H9 (cell line): ENCODE measurements around the gene MMD2. TPM values are rescaled to one million over a fixed set of nuclear protein-coding genes. Genes with fewer than 3 reads are reported as not detected.

ENCODE experiments used
- DNase-seq: peaks from one replicate; pipeline ENCODE4 v3.0.0-alpha.2; 2017
- H2AFZ ChIP-seq: one replicate; pipeline ENCODE4 v1.6.1; 2013; ENCODE audit warnings: mild to moderate bottlenecking, low read length, control low read depth, moderate library complexity
- H2AK5ac ChIP-seq: 2 replicates; pipeline ENCODE4 v1.6.1; 2013; ENCODE audit warnings: low read length, control low read depth, mixed read lengths; ENCODE audit not compliant: insufficient read length
- H2BK120ac ChIP-seq: one replicate; pipeline ENCODE4 v1.6.1; 2013; ENCODE audit warnings: low read depth, mild to moderate bottlenecking, low read length, control low read depth, inconsistent platforms; ENCODE audit not compliant: poor library complexity, severe bottlenecking
- H2BK12ac ChIP-seq: 2 replicates; pipeline ENCODE4 v1.6.1; 2013; ENCODE audit warnings: low read length, control low read depth, mixed read lengths, low read depth; ENCODE audit not compliant: insufficient read length
- H2BK15ac ChIP-seq: 2 replicates; pipeline ENCODE4 v1.6.1; 2013; ENCODE audit warnings: low read depth, low read length, control low read depth
- H2BK20ac ChIP-seq: one replicate; pipeline ENCODE4 v1.6.1; 2013; ENCODE audit warnings: low read depth, mild to moderate bottlenecking, low read length, control low read depth, inconsistent platforms; ENCODE audit not compliant: poor library complexity, severe bottlenecking
- H2BK5ac ChIP-seq: 2 replicates; pipeline ENCODE4 v1.6.1; 2013; ENCODE audit warnings: low read length, control low read depth, mixed read lengths; ENCODE audit not compliant: insufficient read length
- H3K14ac ChIP-seq: 2 replicates; pipeline ENCODE4 v1.6.1; 2013; ENCODE audit warnings: low read length, control low read depth; ENCODE audit not compliant: insufficient read depth
- H3K18ac ChIP-seq: 2 replicates; pipeline ENCODE4 v1.6.1; 2013; ENCODE audit warnings: low read depth, mild to moderate bottlenecking, mixed read lengths, low read length, control low read depth; ENCODE audit not compliant: insufficient read length
- H3K23ac ChIP-seq: 2 replicates; pipeline ENCODE4 v1.6.1; 2013; ENCODE audit warnings: low read length, control low read depth, mixed read lengths, low read depth; ENCODE audit not compliant: insufficient read length
- H3K23me2 ChIP-seq: 2 replicates; pipeline ENCODE4 v1.6.1; 2013; ENCODE audit warnings: low read depth, mild to moderate bottlenecking, mixed read lengths, low read length, control low read depth; ENCODE audit not compliant: insufficient read length, poor library complexity, severe bottlenecking
- H3K27ac ChIP-seq: 2 replicates; pipeline ENCODE4 v1.5.1; 2013; ENCODE audit warnings: low read length, control low read depth, mixed read lengths, low read depth; ENCODE audit not compliant: insufficient read length
- H3K27me3 ChIP-seq: 2 replicates; pipeline ENCODE4 v1.6.1; 2013; ENCODE audit warnings: low read length, control low read depth, inconsistent platforms; ENCODE audit not compliant: insufficient read depth
- H3K4ac ChIP-seq: 2 replicates; pipeline ENCODE4 v1.6.1; 2013; ENCODE audit warnings: low read depth, mild to moderate bottlenecking, control low read depth, inconsistent platforms, low read length, moderate library complexity
- H3K4me1 ChIP-seq: 2 replicates; pipeline ENCODE4 v1.6.1; 2013; ENCODE audit warnings: low read length, control low read depth, inconsistent platforms; ENCODE audit not compliant: insufficient read depth
- H3K4me2 ChIP-seq: 2 replicates; pipeline ENCODE4 v1.6.1; 2013; ENCODE audit warnings: low read length, control low read depth, mixed read lengths; ENCODE audit not compliant: insufficient read length, insufficient read depth
- H3K56ac ChIP-seq: 2 replicates; pipeline ENCODE4 v1.6.1; 2013; ENCODE audit warnings: low read depth, mild to moderate bottlenecking, mixed read lengths, low read length, control low read depth; ENCODE audit not compliant: insufficient read length
- H3K79me1 ChIP-seq: 2 replicates; pipeline ENCODE4 v1.6.1; 2013; ENCODE audit warnings: low read depth, mild to moderate bottlenecking, moderate library complexity, low read length, control low read depth, inconsistent platforms; ENCODE audit not compliant: insufficient read depth, poor library complexity, severe bottlenecking
- H3K79me2 ChIP-seq: 2 replicates; pipeline ENCODE4 v1.6.1; 2013; ENCODE audit warnings: low read length, control low read depth, inconsistent platforms; ENCODE audit not compliant: insufficient read depth
- H3K9ac ChIP-seq: 2 replicates; pipeline ENCODE4 v1.6.1; 2013; ENCODE audit warnings: low read length, control low read depth, mixed read lengths; ENCODE audit not compliant: insufficient read length; ENCODE audit errors: extremely low read depth
- H3K9me3 ChIP-seq: one replicate; pipeline ENCODE4 v1.6.1; 2013; ENCODE audit warnings: low read depth, low read length, inconsistent platforms; ENCODE audit not compliant: control insufficient read depth
- H3T11ph ChIP-seq: one replicate; pipeline ENCODE4 v1.6.1; 2013; ENCODE audit warnings: mild to moderate bottlenecking, low read length, control low read depth, inconsistent platforms
- H4K20me1 ChIP-seq: one replicate; pipeline ENCODE4 v1.6.1; 2013; ENCODE audit not compliant: control insufficient read depth, insufficient read length, insufficient read depth
- H4K5ac ChIP-seq: 2 replicates; pipeline ENCODE4 v1.6.1; 2013; ENCODE audit warnings: low read depth, mild to moderate bottlenecking, mixed read lengths, low read length, control low read depth; ENCODE audit not compliant: insufficient read length
- H4K8ac ChIP-seq: replicated peaks from 2 replicates; pipeline ENCODE4 v1.6.1; 2013; ENCODE audit warnings: low read length, control low read depth, mixed read lengths, low read depth; ENCODE audit not compliant: insufficient read length
- H4K91ac ChIP-seq: 2 replicates; pipeline ENCODE4 v1.6.1; 2013; ENCODE audit warnings: low read depth, mild to moderate bottlenecking, moderate library complexity, mixed read lengths, low read length, control low read depth; ENCODE audit not compliant: insufficient read length
- H3K27ac Mint-ChIP-seq, 3 experiments: 2 replicates in 2 of 3; 3 replicates in 1 of 3; pipeline ENCODE4 v1.8.0; 2020 to 2021; ENCODE audit warnings: mixed read lengths in 3 of 3, mild to moderate bottlenecking in 1 of 3, moderate library complexity in 1 of 3
- H3K27me3 Mint-ChIP-seq: 2 replicates; pipeline ENCODE4 v1.8.0; 2021; ENCODE audit warnings: low read depth, mild to moderate bottlenecking, moderate library complexity, mixed read lengths
- H3K36me3 Mint-ChIP-seq, 3 experiments: 2 replicates in 2 of 3; 3 replicates in 1 of 3; pipeline ENCODE4 v1.8.0; 2020 to 2021; ENCODE audit warnings: low read depth in 3 of 3, mixed read lengths in 3 of 3; ENCODE audit not compliant: insufficient read depth in 1 of 3
- H3K4me1 Mint-ChIP-seq, 2 experiments: 2 replicates each; pipeline ENCODE4 v1.8.0; 2020; ENCODE audit warnings: mixed read lengths in 2 of 2
- H3K4me3 Mint-ChIP-seq, 2 experiments: 2 replicates in 1 of 2; 3 replicates in 1 of 2; pipeline ENCODE4 v1.8.0; 2020 to 2021; ENCODE audit warnings: mild to moderate bottlenecking in 2 of 2, mixed read lengths in 2 of 2, moderate library complexity in 1 of 2
- H3K9me3 Mint-ChIP-seq, 2 experiments: 2 replicates in 1 of 2; 3 replicates in 1 of 2; pipeline ENCODE4 v1.8.0; 2020; ENCODE audit warnings: mild to moderate bottlenecking in 2 of 2, mixed read lengths in 2 of 2, moderate library complexity in 1 of 2
- CTCF ChIP-seq: fragments of 200-600 bp; sonication (generic); conservative IDR thresholded peaks from 3 replicates; pipeline ENCODE4 v1.8.0; 2021; ENCODE audit warnings: antibody characterized with exemption, mild to moderate bottlenecking
- WGBS: extraction: QIAGEN DNeasy Blood & Tissue Kit; methylation state at CpG from one replicate; pipeline ENCODE4 v1.1.7; 2013; ENCODE audit warnings: missing lambda C conversion rate, low lambda C conversion rate, mixed read lengths; ENCODE audit not compliant: insufficient read length; ENCODE audit errors: extremely low coverage; 5-methylcytosine and 5-hydroxymethylcytosine counted together
- total RNA-seq: library from RNA; stranded (reverse); gene quantifications from 2 replicates; pipeline ENCODE4 v1.2.1, GENCODE V29; 2021

Gene MMD2
- total RNA-seq, 1 experiment from 2014 or later: 0.20 TPM

DNA sequence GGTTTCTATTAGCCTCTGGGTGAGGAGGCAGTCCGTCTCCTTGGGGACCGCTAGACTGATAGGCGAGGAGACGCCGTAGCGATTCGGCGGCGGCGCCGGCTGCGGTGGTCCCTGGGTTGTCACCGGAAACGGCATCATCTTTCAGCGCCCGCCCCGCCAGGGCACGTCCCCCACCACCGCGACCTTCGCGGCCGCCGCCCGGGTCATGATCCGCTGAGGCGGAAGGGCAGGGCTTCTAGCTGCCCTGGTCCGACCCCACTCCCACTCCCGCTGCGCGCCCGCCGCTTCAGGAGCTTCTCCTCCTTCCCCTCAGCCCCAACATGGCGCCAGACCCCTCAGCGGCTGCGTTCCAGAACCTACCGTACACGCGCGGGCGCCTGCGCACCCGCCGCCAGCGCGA is 97.3 kb downstream of the MMD2 start, which contains the start of gene PAPOLB:
Gene PAPOLB, minus strand, starts transcription at position 358 of the 400 bp plus-strand sequence. Its CDS starts 220 bp downstream, at position 138.
- no peak within 1 kb of the TSS for H3K14ac ChIP-seq
- no peaks in the 10 kb centered on the region for H4K20me1 ChIP-seq
- no peak within 1 kb of the TSS for H3K4me2 ChIP-seq
- TF ChIP-seq CTCF: no peak
- H4K91ac ChIP-seq: no peak within 1 kb of the TSS
- no peaks in the 10 kb centered on the region for H3K4me1 ChIP-seq
- H3K4me3 Mint-ChIP-seq: no peak within 1 kb of the TSS; a peak in 1 of 5 replicates
- no peaks in the 10 kb centered on the region for H3K79me1 ChIP-seq
- no peak within 1 kb of the TSS for H2AK5ac ChIP-seq
- no peak within 1 kb of the TSS for H3T11ph ChIP-seq
- no peak within 1 kb of the TSS for H2BK12ac ChIP-seq
- no peaks in the 10 kb centered on the region for H3K23me2 ChIP-seq
- no peaks in the 10 kb centered on the region for H3K4me1 Mint-ChIP-seq
- H2BK120ac ChIP-seq: no peak within 1 kb of the TSS
- no peak within 1 kb of the TSS for H3K9ac ChIP-seq
- no peaks in the 10 kb centered on the region; a peak in 1 of 7 replicates for H3K36me3 Mint-ChIP-seq
- no peak within 1 kb of the TSS for H3K56ac ChIP-seq
- no CpG with 5 or more reads among the region's 46 CpGs for WGBS
- H3K9me3 ChIP-seq: no peaks in the 10 kb centered on the region
- no peak within 1 kb of the TSS for H3K27ac Mint-ChIP-seq
- peaks cover 4% of the 10 kb centered on the region in 2 experiments; a peak in 3 of 5 replicates for H3K9me3 Mint-ChIP-seq
- no peak for DNase-seq
- H4K8ac ChIP-seq: no peak within 1 kb of the TSS
- H2AFZ ChIP-seq: no peak within 1 kb of the TSS
- H4K5ac ChIP-seq: no peak within 1 kb of the TSS
- no peak within 1 kb of the TSS for H2BK5ac ChIP-seq
- H3K23ac ChIP-seq: no peak within 1 kb of the TSS
- H3K27ac ChIP-seq: no peak within 1 kb of the TSS
- no peak within 1 kb of the TSS for H2BK15ac ChIP-seq
- H3K18ac ChIP-seq: no peak within 1 kb of the TSS
- peaks cover 6% of the 10 kb centered on the region for H3K27me3 Mint-ChIP-seq
- H3K4ac ChIP-seq: no peak within 1 kb of the TSS
- H3K27me3 ChIP-seq: no peaks in the 10 kb centered on the region
- H2BK20ac ChIP-seq: no peak within 1 kb of the TSS
- H3K79me2 ChIP-seq: no peaks in the 10 kb centered on the region
